ENCODE data around the gene GCG.

DNA sequence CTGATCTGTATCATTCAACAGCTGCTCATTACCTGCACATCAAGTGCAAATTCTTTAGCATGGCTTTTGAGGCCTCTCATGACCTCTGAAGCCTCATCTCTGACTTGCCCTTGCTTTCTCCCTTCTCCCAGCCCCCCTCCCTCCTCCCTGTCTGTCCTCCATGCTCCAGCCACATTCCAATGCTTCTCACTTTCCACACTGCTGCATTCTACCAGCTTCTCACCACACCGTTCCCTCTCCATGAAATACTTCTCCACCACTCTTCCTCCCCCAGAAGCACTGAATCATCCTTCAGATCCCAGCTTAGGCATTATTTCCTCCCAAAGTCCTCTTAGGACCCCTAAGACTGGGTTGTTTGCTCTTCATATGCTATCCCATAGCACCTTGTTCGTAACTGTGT, 26.9 kb downstream of the GCG start:
- TF ChIP-seq, protein P1, sequence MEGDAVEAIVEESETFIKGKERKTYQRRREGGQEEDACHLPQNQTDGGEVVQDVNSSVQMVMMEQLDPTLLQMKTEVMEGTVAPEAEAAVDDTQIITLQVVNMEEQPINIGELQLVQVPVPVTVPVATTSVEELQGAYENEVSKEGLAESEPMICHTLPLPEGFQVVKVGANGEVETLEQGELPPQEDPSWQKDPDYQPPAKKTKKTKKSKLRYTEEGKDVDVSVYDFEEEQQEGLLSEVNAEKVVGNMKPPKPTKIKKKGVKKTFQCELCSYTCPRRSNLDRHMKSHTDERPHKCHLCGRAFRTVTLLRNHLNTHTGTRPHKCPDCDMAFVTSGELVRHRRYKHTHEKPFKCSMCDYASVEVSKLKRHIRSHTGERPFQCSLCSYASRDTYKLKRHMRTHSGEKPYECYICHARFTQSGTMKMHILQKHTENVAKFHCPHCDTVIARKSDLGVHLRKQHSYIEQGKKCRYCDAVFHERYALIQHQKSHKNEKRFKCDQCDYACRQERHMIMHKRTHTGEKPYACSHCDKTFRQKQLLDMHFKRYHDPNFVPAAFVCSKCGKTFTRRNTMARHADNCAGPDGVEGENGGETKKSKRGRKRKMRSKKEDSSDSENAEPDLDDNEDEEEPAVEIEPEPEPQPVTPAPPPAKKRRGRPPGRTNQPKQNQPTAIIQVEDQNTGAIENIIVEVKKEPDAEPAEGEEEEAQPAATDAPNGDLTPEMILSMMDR (IDR thresholded peaks at IDR 0.05; ENCODE audit: poor library complexity, severe bottlenecking) = no peak
- TF ChIP-seq EZH2 (IDR thresholded peaks at IDR 0.05; ENCODE audit: borderline replicate concordance, insufficient read depth, low read length, poor library complexity, severe bottlenecking) = no peak
- TF ChIP-seq POLR2AphosphoS5 (IDR thresholded peaks at IDR 0.05) = no peak
- TF ChIP-seq, protein P2, sequence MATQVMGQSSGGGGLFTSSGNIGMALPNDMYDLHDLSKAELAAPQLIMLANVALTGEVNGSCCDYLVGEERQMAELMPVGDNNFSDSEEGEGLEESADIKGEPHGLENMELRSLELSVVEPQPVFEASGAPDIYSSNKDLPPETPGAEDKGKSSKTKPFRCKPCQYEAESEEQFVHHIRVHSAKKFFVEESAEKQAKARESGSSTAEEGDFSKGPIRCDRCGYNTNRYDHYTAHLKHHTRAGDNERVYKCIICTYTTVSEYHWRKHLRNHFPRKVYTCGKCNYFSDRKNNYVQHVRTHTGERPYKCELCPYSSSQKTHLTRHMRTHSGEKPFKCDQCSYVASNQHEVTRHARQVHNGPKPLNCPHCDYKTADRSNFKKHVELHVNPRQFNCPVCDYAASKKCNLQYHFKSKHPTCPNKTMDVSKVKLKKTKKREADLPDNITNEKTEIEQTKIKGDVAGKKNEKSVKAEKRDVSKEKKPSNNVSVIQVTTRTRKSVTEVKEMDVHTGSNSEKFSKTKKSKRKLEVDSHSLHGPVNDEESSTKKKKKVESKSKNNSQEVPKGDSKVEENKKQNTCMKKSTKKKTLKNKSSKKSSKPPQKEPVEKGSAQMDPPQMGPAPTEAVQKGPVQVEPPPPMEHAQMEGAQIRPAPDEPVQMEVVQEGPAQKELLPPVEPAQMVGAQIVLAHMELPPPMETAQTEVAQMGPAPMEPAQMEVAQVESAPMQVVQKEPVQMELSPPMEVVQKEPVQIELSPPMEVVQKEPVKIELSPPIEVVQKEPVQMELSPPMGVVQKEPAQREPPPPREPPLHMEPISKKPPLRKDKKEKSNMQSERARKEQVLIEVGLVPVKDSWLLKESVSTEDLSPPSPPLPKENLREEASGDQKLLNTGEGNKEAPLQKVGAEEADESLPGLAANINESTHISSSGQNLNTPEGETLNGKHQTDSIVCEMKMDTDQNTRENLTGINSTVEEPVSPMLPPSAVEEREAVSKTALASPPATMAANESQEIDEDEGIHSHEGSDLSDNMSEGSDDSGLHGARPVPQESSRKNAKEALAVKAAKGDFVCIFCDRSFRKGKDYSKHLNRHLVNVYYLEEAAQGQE (IDR thresholded peaks at IDR 0.05; ENCODE audit: borderline replicate concordance) = no peak
- no peak for TF ChIP-seq EP300 (conservative IDR thresholded peaks at IDR 0.05; ENCODE audit: poor library complexity, severe bottlenecking)
- no peak for TF ChIP-seq MXI1 (conservative IDR thresholded peaks at IDR 0.05; ENCODE audit: poor library complexity, severe bottlenecking)
- no peak for TF ChIP-seq SMC3 (conservative IDR thresholded peaks at IDR 0.05; ENCODE audit: poor library complexity)

All from neural cell (in vitro differentiated cells).